ENCODE measurements around the gene FRMPD4.

FRMPD4 gene

DNA sequence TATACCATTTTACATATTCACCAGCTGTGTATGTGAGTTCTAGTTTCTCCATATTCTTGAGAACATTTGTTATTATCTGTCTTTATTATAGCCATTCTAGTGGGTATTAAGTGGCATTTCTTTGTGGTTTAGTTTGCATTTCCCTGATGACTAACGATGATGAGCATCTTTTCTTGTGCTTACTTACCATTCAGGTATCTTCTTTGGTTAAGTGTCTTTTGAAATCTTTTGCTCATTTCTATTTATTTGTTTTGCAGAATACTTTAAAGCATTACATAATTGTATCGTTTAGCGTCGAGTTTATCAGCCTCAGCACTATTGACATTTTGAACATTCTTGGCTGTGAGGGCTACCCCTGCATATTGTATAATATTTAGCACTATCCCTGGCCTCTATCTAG is 85.4 kb downstream of the FRMPD4 start:
- no peak for DNase-seq

DNA sequence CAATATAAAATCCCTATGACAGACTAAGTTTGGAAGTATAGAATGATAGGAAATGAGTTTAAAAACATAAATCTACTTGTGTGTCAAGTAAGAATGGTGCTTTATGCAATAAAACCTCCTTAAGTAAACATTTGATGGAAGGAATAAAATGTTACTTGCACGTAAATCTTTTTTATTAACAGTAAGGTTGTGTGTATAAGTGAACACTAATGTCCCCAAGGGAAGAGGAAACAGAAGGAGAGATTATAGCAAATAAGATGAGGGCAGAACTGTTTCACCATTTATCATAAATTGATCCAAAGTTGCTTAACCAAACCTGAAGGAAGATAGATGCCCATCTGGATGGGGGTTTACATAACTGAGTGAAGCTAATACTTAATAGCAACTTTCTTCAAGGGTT is 86.8 kb downstream of the FRMPD4 start:
- DNase-seq, result no peak

DNA sequence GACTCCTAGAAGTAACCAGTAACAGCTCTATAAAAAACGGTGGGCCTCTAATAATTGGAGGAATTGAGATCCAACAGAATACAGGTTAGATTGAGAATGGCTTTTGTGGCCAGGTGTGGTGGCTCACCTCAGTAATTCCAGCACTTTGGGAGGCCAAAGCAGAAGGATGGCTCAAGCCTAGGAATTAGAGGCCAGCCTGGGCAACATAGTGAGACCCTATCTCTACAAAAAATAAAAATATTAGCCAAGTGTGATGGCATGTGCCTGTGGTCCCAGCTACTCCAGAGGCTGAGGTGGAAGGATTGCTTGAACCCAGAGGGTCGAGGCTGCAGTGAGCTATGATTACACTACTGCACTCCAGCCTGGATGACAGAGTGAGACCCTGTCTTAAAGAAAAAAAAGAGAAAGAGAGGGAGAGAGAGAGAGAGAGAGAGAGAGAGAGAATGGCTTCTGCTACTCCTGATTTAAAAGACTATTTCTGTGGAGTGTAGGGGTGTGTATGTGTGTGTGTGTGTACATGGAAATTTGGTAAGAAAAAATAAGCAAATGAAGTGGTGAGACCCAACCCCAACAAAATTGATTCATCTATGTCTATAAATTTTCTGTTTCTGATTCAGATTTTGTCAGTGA is 89.3 kb downstream of the FRMPD4 start:
- no peak for DNase-seq

DNA sequence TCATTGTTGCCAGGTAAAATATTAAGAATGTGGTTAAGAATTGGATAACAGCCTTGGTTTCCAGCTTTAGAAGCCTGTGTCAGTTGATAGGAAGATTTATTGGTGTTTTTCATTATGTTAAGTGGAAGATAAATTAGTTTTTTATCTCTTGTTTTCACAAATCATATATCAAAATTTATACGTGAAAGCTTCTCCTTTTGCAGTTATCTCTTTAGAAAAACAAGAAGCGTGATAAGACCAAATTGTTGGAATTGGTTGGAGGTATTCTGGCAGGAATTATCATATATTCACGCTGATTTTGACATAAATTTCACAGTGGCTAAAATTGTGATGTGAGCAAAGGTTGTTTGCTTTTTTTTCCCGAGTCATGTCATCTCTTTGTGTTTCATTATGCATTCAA is 90.6 kb downstream of the FRMPD4 start:
- DNase-seq, result no peak

DNA sequence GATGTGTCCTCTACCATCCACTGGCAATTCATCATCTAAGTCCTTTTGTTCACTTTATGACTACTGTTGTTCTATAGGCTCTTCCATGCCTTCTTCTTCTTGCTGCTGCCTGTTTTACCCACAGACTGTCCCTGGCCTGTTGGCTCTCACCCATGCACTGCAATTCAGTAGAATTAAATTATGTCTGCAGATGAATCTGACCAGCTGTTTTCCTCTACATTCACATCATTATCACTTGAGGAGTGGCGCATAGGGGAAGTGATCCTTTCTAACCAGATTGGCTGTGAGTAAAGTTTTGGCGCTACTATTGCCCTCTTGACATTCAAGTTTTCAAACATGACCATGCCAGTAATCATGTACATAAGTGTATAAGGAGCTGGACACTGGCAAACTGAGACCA is 91.7 kb downstream of the FRMPD4 start:
- no peak for DNase-seq

DNA sequence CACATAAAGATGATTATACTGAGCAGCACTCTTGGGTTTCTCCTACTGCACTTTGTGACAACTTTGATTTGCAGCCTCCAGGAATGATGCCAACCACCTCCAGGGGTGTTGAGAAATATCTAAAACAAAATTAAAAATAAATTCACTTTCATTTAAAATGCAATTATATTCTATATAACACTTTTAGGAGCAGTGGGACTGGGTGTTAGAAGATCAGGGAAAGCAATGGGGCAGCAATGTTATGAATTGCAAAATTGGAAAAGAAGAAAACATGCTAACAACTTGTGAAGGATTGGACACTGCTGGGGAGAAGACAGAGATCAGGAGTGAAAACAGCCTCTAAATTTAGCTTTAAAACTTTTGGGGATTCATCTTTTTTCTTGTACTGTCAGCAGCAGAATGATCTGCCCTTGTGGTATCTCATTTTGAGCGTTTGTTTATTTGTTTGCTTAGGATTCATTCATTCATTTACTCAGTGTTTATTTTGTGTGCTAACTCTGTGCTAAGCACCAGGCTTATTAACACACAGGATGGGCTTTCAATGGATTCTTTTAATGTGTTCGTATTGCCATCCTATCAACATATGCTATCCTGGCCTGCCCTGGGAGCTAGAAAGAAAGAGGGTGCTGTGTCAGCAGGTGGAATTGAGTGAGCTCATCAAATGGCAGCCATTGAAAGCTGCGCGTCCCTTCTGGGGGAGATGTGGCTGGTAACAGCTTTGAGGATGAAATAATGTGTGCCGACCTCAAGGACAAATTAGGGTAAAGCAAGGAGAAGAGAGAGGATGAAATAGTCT is 96.5 kb downstream of the FRMPD4 start:
- no peak for DNase-seq

DNA sequence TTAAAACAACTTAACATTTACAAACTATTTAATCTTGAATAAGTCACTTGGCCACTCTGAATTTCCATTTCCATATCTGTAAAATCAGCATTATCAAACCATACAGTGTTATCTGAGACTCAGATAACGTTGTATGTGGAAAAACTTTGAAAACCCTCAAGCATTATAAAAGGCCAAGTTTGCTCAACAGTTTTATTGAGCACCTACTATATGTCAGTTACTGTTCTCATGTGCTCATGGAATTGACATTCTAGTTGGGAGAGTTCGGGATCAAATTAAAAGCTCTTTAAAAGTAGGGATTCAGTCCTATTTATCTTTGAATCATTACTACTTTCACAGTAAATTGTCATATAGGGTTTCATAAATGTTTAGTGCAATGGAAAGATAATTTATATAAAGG is 97.9 kb downstream of the FRMPD4 start:
- no peak for DNase-seq

DNA sequence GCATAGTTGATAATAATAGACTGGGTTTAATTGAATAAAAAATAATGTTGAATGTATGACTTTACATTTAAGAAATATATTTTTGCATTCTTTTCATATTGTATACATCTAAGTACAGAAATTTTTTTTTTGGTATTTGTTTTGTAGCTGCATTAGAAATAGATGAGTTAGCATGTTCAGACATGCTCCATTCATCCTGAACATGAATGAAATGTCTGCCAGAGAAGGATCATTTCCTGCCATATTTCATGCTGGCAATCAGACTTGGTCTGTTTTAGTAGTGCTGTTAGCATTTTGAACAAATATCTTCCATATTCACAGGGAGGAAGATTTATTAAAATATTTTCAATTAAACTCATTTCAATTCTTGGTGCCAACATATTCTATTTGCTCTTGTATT is 98.9 kb downstream of the FRMPD4 start:
- no peak for DNase-seq

DNA sequence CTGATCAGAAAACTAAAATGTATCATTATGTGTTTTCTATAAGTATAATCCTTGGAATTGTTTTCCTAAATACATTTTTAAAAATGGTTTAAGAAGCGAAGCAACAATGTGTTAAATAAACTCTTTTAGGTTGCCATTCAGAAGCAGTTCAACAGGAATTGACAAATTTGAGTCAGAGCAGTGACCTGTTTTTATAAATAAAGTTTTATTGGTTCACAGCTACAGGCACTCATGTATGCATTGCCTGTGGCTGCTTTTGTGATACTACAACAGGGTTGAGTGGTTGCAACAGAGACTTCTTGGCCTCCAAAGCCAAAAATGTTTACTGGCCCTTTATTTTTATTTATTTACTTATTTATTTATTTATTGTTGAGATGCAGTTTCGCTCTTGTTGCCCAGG is 99.5 kb downstream of the FRMPD4 start:
- no peak for DNase-seq

DNA sequence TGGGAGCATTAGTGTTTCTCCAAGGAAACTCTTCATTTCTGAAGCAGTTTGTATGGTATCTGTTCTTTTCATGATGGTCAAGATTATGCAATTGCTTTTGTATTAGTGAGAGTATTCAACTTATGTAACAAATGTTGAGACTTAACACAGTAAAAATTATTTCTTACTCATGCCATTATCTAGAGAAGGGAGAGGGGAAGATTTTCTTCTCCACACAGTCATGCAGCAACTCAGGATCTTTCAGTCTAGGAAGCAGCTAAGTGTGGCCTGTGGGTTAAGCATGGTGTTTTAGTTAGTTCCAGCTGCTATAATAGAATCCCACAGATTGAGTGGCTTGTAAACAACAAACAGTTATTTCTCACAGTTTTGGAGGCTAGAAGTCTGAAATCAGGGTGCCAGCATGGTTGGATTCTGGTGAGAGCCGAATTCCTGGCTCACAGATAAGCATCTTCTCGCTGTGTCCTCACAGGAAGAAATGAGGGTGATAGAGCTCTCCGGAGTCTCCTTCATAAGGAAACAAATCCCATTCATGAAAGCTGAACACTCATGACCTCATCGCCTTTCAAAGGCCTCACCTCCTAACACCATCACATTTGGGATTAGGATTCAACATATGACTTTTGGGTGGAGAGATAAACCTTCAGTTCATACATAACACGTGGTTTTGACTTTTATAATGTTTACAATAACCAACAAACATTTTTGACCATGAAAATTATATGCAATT is 101.2 kb downstream of the FRMPD4 start:
- no peak for DNase-seq

DNA sequence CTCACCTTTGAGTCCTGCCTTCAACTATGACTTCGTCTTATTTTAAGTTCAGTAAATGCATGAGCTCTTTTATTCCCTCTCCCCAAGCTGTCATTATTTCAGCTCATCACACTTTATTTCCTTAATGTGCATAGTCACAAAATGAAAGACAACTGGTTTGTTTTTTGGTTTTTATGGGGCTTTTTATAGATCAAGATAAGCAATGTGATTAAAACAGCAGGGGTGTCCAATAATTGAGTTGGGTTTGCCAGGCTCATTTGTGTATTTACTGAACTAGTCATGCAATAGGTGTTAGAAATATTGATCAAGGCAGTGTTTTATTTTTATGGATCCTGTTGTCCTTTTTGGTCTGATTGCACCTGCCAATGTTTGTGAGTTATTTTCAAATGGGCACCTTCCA is 102.2 kb downstream of the FRMPD4 start:
- DNase-seq, result no peak

DNA sequence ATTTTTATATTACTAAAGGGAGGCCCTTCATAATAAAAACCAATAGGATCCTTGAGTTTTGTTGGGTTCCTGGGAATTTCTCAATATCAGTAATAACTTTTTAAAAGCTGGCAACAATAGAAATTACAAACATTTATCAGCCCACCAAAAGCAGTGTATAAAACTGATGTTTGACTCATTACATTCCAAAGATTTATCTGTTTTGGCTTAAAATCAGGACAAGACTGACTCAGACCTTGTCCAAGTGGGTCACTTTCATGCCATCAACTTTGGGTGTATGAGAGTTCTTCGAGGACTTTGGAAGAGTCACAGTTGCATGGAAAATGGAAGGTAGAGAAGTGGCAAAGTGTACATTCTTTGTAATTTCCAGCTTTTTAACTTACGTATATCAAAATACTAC is 102.8 kb downstream of the FRMPD4 start:
- no peak for DNase-seq

DNA sequence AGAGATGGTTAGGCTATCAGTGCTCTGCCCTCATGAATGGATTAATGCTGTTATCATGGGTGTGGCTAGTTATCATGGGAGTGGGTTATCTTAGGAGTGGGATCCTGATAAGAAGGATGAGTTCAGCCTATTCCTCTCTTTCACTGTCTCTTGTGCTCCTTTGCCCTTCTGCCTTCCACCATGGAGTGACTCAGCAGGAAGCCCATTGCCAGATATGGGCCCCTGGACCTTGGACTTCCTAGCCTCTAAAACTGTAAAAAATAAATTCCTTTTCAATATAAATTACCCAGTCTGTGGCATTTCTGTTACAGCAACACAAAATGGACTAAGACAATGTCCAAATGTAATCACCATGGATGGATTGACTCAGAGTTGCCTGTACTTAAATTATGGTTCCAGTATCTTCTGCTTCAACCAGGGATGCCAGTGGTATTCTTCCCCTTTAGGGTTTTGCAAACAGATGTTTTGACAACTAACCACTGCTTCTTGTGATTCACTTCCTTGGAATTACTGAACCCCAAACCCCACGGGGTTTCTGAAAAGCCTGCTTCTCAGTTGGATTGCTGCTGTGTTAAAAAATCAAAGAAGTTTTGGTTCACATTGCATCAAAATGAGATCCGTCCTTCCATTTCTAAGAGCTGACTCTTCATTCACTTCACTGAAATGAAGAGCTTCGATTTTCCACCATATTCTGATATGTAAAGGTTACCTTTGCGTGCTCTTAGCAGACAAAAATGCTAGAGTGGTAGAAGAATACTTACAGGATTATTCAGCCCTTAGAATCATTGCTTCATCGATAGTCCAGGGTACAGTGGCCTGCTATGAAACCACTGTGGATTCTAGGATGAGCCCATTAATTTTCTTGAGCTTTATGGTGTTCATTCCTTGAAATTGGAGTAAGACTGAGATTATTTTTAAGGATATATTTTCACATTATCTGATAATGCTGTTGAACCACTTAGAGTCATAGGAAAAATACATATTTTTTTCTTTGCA is 107.7 kb downstream of the FRMPD4 start:
- no peak for DNase-seq

DNA sequence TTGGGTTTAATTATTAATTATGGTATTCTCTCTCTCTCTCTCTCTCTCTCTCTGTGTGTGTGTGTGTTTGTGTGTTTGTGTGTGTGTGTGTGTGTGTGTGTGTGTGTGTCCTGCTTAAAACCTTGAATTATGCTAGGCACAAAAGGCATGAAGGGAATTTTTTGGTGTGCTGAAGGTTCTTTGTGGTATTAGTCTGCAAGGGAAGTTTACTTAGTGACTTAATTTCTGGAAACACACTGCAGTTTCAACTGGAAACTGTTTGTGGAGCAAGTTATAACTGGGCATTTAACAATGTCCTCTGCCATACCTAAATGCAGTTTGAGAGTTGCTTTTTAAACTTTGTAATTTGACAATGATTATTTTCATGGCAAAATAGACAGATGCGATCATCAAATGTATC is 111.7 kb downstream of the FRMPD4 start:
- no peak for DNase-seq

DNA sequence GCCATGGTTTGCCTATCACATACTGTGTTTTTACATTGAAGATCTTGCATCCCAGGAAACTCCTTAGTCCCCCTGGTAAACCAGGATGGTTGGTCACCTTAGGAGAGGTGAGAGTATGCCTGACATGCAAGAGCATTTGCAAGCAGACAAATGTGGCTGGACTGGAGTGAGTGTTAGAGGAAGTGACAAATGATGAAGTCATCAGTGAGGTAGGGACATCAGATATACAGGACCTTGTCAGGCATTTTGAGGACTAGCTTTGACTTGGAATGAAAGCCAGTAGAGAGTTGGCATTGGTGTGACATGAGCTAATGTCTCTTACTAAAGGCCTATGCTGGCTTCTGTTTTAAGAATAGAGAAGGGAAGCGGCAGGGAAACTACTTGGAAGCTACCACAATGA is 124.9 kb downstream of the FRMPD4 start:
- no peak for DNase-seq

DNA sequence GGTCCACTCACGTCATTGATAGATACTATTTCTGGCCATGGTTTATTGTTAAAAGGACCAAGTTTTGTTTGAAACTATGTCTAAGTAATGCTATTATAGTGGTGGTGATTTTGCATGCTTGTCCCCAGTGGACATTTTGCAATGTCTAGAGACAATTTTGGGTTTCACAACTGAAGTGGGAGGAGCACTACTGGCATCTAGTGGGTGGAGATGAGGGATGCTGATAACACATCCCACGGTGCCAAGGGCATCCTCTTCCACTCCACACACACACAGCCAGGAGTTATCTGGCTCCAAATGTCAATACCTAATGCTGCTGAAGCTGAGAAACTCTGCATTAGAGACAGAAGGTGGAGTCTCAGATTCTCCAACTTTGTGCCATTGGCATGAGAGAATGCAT is 131.2 kb downstream of the FRMPD4 start:
- DNase-seq, result no peak

DNA sequence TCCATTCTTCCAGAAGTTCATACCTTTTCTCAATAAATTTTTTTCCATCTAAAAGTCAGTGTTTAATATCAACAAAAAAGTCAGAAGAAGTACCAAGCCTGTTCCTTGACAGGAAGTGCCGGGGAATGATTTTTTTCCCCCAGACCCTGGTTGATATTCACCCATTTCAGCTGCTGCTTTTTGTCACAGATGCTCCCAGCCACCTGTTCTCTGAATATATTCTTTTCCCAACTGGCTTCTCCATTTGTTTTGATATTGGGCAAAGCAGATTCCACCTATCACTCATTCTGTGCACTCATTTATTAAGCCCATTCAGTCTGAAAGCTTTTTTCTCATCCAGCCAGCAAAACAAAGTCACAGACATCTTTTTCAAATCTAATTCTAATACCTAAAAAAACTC is 139.9 kb downstream of the FRMPD4 start:
- DNase-seq, result no peak

DNA sequence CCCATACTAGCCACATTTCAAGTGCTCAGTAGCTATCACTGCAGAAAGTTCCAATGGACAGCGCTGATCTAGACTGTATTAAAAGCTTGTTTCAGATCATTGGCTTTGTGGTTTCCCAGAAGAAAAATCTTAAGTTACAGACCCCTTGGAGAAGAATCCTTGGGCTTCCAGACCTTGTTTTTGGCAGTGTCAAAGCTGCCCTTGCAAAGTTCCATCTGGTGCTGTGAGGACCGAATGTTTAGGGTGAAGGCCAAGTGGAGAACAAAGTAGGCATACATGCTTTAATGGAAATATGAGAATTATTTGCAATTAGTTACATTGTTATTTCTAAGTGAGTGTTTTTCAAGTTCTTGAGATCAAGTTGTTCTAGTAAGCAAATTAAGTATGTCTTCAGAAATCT is 144.7 kb downstream of the FRMPD4 start:
- DNase-seq, result no peak

DNA sequence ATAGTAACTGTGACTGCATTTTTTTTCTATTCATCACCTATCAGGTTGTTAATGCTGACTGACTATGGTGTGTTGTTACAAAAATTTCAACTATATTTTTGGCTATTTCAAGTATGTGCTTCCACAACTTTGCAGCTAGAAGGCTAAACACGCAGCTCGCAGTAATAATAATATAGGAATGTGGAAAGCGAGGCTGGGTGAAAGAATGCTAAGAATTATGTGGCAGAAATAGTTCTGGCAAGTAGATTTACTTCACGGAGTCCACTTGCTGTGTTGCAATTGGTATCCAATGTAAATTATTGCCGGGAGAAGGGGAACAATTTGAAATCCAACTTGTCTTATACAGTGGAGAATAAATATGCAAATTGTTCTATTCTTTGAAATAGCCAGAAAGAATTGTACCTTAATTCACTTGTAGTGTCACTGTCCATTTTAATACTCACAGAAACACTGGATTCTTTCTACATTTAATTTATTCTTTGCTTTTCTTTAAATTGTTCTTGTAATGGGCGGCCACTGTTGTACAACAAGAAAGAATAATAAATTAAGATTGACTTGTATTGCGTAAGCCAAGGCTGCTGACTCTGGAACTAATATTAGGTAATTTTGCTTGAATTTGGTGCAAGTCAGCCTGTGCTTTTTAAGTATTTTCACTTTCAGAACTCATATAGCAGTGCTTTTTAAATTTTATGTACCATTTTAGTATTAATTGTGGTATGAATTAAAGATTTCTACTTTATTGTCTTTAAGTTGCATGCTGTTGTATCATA is 154.9 kb downstream of the FRMPD4 start:
- DNase-seq, result no peak

DNA sequence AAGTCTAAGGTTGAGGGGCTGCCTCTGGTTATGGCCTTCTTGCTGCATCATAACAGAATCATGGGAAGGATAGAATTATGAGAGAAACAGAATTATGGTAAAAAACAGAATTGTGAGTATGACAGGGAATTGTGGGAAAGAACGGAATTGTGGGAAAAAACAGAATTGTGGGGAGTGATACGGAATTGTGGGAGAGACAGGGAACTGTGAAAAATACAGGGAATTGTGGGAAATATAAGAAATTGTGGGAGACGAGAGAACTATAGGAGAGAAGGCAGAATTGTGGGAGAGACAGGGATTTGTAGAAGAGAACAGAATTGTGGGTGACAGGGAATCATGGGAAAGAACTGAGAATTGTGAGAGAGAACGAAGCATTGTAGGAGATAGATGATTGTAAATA is 159.1 kb downstream of the FRMPD4 start:
- no peak for DNase-seq

DNA sequence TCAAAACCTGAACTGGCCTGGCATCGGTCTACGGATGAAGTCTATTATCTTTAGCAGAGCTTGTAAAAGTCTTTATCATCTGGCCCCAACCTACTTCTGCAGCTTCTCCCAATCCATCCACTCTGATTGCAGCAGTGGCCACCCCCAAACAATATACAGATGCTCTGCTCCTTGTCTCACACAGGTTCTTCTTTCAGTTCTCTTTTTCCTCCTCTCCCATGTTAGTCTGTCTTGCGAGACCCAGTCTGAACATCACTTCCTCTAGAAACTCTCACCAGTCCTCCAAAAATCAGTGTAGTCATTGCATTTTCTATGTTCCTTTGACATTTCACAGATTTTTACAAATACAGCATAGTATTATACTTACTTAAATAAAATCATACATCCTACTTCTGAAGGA is 163.0 kb downstream of the FRMPD4 start:
- no peak for DNase-seq

DNA sequence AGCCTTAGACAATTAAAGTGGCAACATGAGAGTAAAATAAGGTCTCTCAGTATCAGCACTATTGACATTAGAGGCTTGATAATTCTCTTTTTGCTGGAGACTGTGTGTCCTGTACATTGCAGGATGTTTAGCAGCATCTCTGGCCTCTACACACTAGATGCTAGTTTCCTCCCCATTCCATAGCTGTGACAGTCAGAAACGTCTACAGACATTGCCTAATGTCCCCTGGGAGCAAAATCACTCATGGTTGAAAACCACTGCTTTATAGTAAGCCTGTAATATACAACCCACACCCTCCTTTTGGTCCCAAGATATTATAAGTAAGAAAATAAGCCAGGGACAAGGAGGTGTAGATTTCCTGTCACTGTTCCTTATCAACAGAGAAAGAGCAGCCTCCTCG is 166.0 kb downstream of the FRMPD4 start:
- peak; percentile 9 for DNase-seq
